ENCODE measurements around the gene EIF3J.

DNA sequence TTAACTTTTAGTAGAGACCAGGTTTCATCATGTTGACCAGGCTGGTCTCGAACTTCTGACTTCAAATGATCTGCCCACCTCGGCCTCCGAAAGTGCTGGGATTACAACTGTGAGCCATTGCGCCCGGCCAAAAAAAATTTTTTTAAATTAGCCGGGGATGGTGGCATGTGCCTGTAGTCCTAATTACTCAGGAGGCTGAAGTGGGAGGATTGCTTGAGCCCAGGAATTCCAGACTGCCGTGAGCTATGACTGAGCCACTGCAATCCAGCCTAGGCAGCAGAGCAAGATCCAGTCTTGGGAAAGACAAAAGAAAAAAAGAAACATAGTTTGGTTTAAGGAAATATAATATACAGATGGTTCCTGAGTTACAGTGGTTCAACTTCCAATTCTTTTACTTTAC lies 44.9 kb upstream of the EIF3J start:
- no peak for TF ChIP-seq POLR2A (IDR thresholded peaks at IDR 0.05)
- TF ChIP-seq, protein P1, sequence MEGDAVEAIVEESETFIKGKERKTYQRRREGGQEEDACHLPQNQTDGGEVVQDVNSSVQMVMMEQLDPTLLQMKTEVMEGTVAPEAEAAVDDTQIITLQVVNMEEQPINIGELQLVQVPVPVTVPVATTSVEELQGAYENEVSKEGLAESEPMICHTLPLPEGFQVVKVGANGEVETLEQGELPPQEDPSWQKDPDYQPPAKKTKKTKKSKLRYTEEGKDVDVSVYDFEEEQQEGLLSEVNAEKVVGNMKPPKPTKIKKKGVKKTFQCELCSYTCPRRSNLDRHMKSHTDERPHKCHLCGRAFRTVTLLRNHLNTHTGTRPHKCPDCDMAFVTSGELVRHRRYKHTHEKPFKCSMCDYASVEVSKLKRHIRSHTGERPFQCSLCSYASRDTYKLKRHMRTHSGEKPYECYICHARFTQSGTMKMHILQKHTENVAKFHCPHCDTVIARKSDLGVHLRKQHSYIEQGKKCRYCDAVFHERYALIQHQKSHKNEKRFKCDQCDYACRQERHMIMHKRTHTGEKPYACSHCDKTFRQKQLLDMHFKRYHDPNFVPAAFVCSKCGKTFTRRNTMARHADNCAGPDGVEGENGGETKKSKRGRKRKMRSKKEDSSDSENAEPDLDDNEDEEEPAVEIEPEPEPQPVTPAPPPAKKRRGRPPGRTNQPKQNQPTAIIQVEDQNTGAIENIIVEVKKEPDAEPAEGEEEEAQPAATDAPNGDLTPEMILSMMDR (IDR thresholded peaks at IDR 0.05) = no peak
